T-helper 1 cell treated with Interleukin-12 subunit alpha and Interleukin-12 subunit beta and Interleukin-4 antibody, amounts not matched to agents 30 ng/mL and 1 ng/mL, for 36 hours (primary cell): ENCODE results near the gene PRLHR. TPM values are rescaled to one million over a fixed set of nuclear protein-coding genes. Genes with fewer than 3 reads are reported as not detected.

Experiments
- intact Hi-C: fragments of 100-400 bp; cut with micrococcal nuclease; formaldehyde crosslinking; loops from one replicate; pipeline ENCODE4 v1.15.1; 2024
- total RNA-seq: library from RNA; stranded (reverse); gene quantifications from 2 replicates; pipeline ENCODE4 v1.2.3, GENCODE V29; 2022

The PRLHR gene
- total RNA-seq, 1 donor from 2014 or later, result not detected

- intact Hi-C loops, result loop anchor here (5.0 kb wide), 1 partner anchor 467 kb away; no protein-coding TSS in a partner anchor
Measured at GRCh38 chr10:118565301-118566075, 30.0 kb downstream of the PRLHR start.

- intact Hi-C loops, result loop anchor here (5.0 kb wide), 1 partner anchor 468 kb away; no protein-coding TSS in a partner anchor
Measured at GRCh38 chr10:118564652-118565051, 30.8 kb downstream of the PRLHR start.

- intact Hi-C loops, result no loop called here
Measured at GRCh38 chr10:118564114-118564513, 31.3 kb downstream of the PRLHR start.

- intact Hi-C loops, result no loop called here
Measured at GRCh38 chr10:118563373-118563890, 32.0 kb downstream of the PRLHR start.

- intact Hi-C loops, result no loop called here
Measured at GRCh38 chr10:118562851-118563250, 32.6 kb downstream of the PRLHR start.

GRCh38 chr10:118557946-118558345 lies 37.5 kb downstream of the PRLHR start:
- intact Hi-C loops, result no loop called here

GRCh38 chr10:118551535-118552100 lies 43.8 kb downstream of the PRLHR start:
- intact Hi-C loops, result no loop called here

GRCh38 chr10:118547282-118547681 lies 48.2 kb downstream of the PRLHR start:
- intact Hi-C loops, result no loop called here

GRCh38 chr10:118546479-118546878 lies 49.0 kb downstream of the PRLHR start:
- intact Hi-C loops, result no loop called here

GRCh38 chr10:118545381-118545780 lies 50.1 kb downstream of the PRLHR start:
- intact Hi-C loops, result no loop called here

- intact Hi-C loops, result loop anchor here (1.0 kb wide), 4 partner anchors 85 to 1048 kb away; partner anchors contain the start of gene FAM204A
Measured at GRCh38 chr10:118544401-118544948, 51.0 kb downstream of the PRLHR start.

GRCh38 chr10:118543714-118544400 lies 51.6 kb downstream of the PRLHR start:
- intact Hi-C loops, result loop anchor here (1.0 kb wide), 4 partner anchors 85 to 1048 kb away; partner anchors contain the start of gene FAM204A

GRCh38 chr10:118542745-118543144 lies 52.7 kb downstream of the PRLHR start:
- intact Hi-C loops, result no loop called here

- intact Hi-C loops, result no loop called here
Measured at GRCh38 chr10:118542205-118542604, 53.2 kb downstream of the PRLHR start.

- intact Hi-C loops, result no loop called here
Measured at GRCh38 chr10:118541718-118542117, 53.7 kb downstream of the PRLHR start.

Other genes with a start within 250 kb of the PRLHR start
- 26.8 and 32.2 TPM in 2 replicates for gene CACUL1, start 159.3 kb upstream of the PRLHR start, total RNA-seq